Activated effector memory CD4-positive, alpha-beta T cell treated with Interleukin-2 at 50 U/mL for 16 hours (primary cell): ENCODE measurements around the gene SMC4.

Source experiments
- DNase-seq: peaks from one replicate; pipeline ENCODE4 v3.0.0-alpha.2; 2020

Gene SMC4

GRCh38 chr3:160480931-160481330 is 81.5 kb downstream of the SMC4 start:
- no peak for DNase-seq

GRCh38 chr3:160481856-160482255 is 82.4 kb downstream of the SMC4 start:
- no peak for DNase-seq

GRCh38 chr3:160482796-160483195 is 83.3 kb downstream of the SMC4 start:
- no peak for DNase-seq
